CD4-positive, alpha-beta T cell treated with Interleukin-4 for 1 hour (primary cell): ENCODE results near the gene PDHB.
"Not testable (repeated sequence)": the region's sequence is repeated elsewhere in the genome, so short reads cannot be mapped to it uniquely, and the experiment has no call there.

Experiments
- DNase-seq, 2 donors: peaks; one replicate each; pipeline ENCODE4 v3.0.0-alpha.2; 2020 to 2022

Gene PDHB

GRCh38 chr3:58433400-58434167 is at the start of gene PDHB:
PDHB (minus strand) TSS chr3:58433832; CDS start chr3:58433809, 23 bp downstream.
- DNase-seq = peak; percentile 88 to 89

GRCh38 chr3:58482917-58483636 is 49.4 kb upstream of the PDHB start:
- DNase-seq = peak in 1 of 2 donors; percentile 32

GRCh38 chr3:58480309-58480708 is 46.7 kb upstream of the PDHB start:
- DNase-seq = no peak

DNA sequence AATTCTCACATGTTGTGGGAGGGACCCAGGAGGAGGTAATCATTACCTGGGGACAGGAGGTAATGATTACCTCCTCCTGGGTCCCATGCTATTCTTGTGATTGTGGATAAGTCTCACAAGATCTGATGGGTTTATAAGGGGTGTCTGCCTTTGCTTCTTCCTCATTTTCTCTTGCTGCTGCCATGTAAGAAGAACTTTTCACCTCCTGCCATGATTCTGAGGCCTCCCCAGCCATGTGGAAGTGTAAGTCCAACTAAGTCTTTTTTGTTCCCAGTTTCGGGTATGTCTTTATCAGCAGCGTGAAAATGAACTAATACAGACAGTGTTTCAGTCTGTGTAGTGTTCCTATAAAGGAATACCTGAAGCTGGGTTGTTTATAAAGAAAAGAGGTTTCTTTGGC is 45.1 kb upstream of the PDHB start:
- no peak for DNase-seq

DNA sequence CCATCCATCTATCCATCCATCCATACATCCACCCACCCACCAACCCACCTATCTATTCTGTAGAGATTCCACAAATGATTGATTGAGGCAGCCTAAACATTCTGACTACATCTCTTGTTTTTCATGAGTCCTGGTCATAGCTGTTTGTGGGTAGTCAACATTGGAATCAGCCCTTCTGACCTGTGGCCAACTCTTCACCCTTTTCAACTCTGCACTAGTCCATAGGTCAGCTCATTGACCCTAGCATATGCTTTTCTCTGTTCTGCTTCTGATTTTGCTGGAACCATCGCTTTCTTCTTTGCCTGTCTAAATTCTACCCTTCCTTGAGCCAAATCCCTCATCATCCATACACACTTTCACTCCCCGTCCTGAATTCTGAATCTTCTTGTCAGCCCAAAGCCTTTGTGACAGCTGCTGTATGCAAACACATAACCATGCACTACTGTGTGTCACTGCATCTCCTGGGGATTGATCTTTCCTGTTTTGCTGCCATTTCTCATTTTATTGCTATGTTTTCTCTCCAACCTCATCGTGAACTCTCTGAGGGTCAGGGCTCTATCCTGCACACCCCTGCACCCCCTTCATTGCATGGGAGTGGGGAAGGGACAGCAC is 41.4 kb upstream of the PDHB start:
- no peak for DNase-seq

- DNase-seq = peak in 1 of 2 donors; percentile 33
Measured at GRCh38 chr3:58474348-58474911, 40.8 kb upstream of the PDHB start.

DNA sequence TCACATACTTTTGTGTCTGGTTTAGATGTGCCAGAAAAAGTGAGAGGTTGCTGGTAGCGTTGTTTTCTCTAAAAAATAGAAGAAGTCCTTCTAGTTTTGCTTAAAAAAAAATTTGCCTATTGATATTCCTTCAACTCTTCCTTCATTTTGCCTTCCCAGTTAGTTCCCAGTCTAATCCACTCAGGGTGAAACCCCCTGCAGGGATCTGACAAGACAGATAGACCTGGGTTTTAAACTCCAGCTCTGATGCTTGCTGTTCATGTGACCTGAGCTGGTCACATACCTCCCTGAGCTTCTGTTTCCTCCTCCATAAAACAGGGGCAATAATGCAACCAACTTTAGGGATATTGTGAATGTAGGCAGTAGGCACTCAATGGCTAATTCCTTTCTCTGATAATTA is 39.6 kb upstream of the PDHB start:
- DNase-seq = no peak

GRCh38 chr3:58471025-58471887 is 37.6 kb upstream of the PDHB start:
- peak; percentile 58 to 68 for DNase-seq

DNA sequence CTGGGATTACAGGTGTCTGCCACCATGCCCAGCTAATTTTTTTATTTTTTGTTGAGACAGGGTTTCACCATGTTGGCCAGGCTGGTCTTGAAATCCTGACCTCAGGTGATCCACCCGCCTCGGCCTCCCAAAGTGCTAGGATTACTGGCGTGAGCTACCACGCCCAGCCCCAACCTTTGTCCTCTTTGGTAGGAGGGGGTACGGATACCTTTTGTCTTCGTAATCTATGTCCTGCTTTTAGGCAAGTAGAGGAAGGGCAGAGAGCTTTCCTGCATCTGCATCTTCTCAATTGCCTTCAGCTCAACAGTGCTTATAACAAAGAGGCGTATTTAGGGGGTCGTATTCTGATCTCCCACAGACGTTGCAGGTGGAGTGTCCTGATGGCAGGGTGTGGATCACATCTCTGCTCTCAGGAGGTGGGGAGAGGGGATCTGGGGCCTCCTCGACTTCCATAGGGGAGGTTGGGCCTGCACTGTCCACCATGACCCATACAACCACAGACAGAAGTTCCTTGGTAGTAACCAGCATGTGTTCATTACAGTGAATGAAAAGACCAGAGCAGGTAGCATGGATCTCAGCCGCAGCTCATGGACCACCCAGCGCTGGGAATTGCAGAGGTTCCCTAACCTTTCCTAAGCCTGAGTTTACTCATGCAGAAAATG is 36.9 kb upstream of the PDHB start:
- DNase-seq = no peak

DNA sequence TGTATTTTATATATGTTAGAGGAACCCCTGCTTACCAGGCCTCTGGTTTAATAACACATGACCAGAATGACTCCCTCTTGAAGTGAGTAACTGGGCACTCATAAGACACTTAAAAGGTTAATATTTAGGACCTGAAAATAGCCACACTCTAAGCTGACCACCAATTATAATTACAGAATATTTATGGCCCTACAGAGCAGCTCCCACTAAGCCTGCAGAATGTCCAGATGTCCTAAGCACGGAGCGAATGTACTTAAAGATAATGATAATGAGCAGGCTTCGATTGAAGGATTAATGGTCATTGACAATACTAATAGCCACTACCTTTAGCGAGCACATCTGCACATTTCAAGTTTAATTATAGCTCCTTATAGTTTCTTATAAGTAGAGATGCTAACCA is 35.5 kb upstream of the PDHB start:
- DNase-seq = no peak

- DNase-seq = no peak
Measured at GRCh38 chr3:58466899-58467563, 33.4 kb upstream of the PDHB start.

DNA sequence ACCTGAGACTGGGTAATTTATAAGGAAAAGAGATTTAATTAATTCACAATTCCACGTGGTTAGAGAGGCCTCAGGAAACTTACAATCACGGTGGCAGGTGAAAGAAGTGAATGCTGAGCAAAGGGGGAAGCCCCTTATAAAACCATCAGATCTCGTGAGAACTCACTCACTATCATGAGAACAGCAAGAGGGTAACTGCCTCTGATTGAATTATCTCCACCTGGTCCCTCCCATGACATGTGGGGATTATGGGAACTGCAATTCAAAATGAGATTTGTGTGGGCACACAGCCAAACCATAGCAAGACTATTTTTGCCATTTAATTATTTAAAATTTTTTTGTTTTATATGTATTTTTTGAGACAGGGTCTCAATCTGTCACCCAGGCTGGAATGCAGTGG is 31.2 kb upstream of the PDHB start:
- DNase-seq = no peak

- no peak for DNase-seq
Measured at GRCh38 chr3:58463942-58464271, 30.3 kb upstream of the PDHB start.

DNA sequence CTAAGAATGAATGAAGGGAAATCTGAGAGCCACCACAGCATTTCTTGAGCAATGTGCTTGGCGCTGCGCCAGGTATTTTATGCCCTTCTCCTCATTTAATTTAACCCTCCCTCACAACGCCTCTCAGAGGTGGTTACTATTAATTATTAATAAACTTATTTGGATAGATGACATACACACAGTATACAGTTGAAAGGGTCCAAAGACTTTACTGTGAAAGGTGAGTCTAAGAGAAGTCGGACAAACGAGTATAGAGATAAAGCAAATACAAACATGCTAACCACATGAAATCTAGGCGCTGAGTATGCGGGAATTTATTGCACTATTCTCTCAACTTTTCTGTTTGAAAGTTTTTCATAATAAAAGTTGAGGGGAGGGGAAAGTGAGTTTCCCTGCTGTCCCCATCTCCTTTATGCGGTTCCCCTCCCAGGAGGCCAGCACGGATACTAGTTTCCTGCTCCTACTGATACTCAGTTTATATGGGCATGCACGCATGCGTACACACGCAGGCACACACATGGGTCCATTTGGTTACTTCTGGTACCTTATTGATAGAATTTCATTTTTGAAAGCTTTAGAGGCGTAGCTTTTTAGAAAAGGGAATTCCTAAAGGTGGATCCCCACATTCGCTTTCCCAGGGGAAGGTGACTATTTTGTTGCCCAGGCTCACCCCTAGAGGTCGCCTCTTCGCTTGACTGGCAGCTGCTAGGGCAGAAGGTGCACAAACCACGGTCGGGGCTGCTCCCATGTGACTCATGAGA is 29.7 kb upstream of the PDHB start:
- peak; percentile 71 to 75 for DNase-seq

DNA sequence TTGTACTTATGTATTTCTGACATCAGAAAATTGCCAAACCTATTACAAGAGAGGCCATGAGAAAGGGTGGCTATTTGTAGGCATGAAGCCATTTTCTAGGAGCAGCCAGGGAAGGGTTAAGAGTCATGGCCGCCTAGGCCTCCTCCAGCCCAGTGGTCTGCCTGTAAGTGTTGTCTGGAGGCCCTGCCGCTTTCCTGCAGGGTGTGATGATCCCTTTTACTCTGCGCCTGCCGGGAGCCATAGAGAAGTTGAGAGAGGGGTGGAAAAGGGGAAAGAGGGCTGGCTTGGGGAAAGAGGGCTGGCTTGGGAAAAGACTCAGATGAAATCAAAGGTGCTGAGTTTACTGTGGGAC is 29.2 kb upstream of the PDHB start:
- no peak for DNase-seq

DNA sequence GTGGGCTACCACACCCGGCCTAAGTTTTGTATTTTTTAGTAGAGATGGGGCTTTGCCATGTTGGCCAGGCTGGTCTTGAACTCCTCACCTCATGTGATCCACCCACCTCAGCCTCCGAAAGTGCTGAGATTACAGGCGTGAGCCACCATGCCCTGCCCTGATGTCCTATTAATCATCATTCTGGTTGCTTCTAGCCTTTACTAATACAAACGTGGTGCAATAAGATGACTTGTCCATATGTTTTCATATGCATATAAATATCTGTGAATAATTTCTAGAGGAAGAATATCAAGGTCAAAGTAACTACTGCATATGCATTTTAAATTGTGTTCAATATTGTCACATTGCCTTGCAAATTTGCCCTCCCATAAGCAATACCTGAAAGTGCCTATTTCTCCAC is 25.5 kb upstream of the PDHB start:
- no peak for DNase-seq

- DNase-seq = no peak
Measured at GRCh38 chr3:58452176-58452575, 18.5 kb upstream of the PDHB start.

GRCh38 chr3:58441514-58442450 is 8.2 kb upstream of the PDHB start:
- no peak for DNase-seq

DNA sequence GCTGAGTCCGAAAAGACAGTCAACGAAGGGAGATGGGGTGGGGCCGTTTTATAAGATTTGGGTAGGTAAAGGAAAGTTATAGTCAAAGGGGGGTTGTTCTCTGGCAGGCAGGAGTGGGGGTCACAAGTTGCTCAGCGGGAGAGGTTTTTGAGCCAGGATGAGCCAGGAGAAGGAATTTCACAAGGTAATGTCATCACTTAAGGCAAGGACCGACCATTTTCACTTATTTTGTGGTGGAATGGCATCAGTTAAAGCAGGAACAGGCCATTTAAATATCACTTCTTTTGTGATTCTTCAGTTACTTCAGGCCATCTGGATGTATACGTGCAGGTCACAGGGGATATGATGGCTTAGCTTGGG is 7.3 kb upstream of the PDHB start:
- not testable (repeated sequence) for DNase-seq

GRCh38 chr3:58437276-58437675 is 3.6 kb upstream of the PDHB start:
- not testable (repeated sequence) for DNase-seq
